Activated B cell treated with CpG ODN at 0.5 μM for 24 hours (primary cell): ENCODE data around the gene RAB11FIP4. TPM values are rescaled to one million over a fixed set of nuclear protein-coding genes. Genes with fewer than 3 reads are reported as not detected.

Source experiments
- ATAC-seq: fragments of 200-7000 bp; cut with Tn5 transposase; one replicate; pipeline ENCODE4 v1.10.0; 2021; ENCODE audit warnings: low read depth, mild to moderate bottlenecking, moderate library complexity
- CTCF ChIA-PET: fragments of 350-600 bp; sonication (Branson Sonifier 250); formaldehyde crosslinking; loops from one replicate; lab custom pipeline; 2021; ENCODE audit warnings: antibody characterized with exemption; lab: Charles Lee
- POLR2A ChIA-PET: fragments of 350-600 bp; sonication (Branson Sonifier 250); formaldehyde crosslinking; loops from one replicate; lab custom pipeline; 2021; ENCODE audit warnings: antibody characterized with exemption; lab: Charles Lee
- DNase-seq: peaks from one replicate; pipeline ENCODE4 v3.0.0; 2022
- H3K27ac Mint-ChIP-seq: one replicate; pipeline ENCODE4 v1.8.0; 2020; ENCODE audit warnings: mixed read lengths
- H3K27me3 Mint-ChIP-seq: one replicate; pipeline ENCODE4 v1.8.0; 2021; ENCODE audit warnings: mixed read lengths
- H3K36me3 Mint-ChIP-seq: one replicate; pipeline ENCODE4 v1.8.0; 2021; ENCODE audit warnings: low read depth, mixed read lengths
- H3K4me1 Mint-ChIP-seq: one replicate; pipeline ENCODE4 v1.8.0; 2021; ENCODE audit warnings: mixed read lengths
- H3K4me3 Mint-ChIP-seq: one replicate; pipeline ENCODE4 v1.8.0; 2020; ENCODE audit warnings: mild to moderate bottlenecking, mixed read lengths
- H3K9me3 Mint-ChIP-seq: one replicate; pipeline ENCODE4 v1.8.0; 2020; ENCODE audit warnings: mixed read lengths
- CTCF ChIP-seq: fragments of 200-600 bp; IDR thresholded peaks from one replicate; pipeline ENCODE4 v1.8.0; 2022; ENCODE audit warnings: antibody characterized with exemption, mild to moderate bottlenecking
- intact Hi-C: fragments of 100-400 bp; cut with micrococcal nuclease; formaldehyde crosslinking; loops from one replicate; pipeline ENCODE4 v1.15.1; 2024
- total RNA-seq: library from RNA; stranded (reverse); gene quantifications from 2 replicates; pipeline ENCODE4 v1.2.3, GENCODE V29; 2022

RAB11FIP4 gene
- total RNA-seq, 1 donor from 2014 or later, result 43.2 TPM

- no peak for ATAC-seq
- intact Hi-C loops, result loop anchor here (10.0 kb wide), 1 partner anchor 124 kb away; no protein-coding TSS in a partner anchor
- peaks cover 1% of the 10 kb centered on the region for H3K27me3 Mint-ChIP-seq
- ChIA-PET CTCF (interaction anchor here (6.7 kb wide), 1 partner anchor 281 kb away, joined by 63 read pairs; no protein-coding TSS in a partner anchor), POLR2A (interaction anchor here (0.6 to 3.7 kb wide), 6 partner anchors 11 to 327 kb away, joined by 3 to 24 read pairs (median 6); no protein-coding TSS in a partner anchor)
- H3K4me3 Mint-ChIP-seq, result peak overlapping the region; percentile 62
- peaks cover 28% of the 10 kb centered on the region for H3K4me1 Mint-ChIP-seq
- no peaks in the 10 kb centered on the region for H3K9me3 Mint-ChIP-seq
- H3K27ac Mint-ChIP-seq, result peak overlapping the region; percentile 35
- DNase-seq, result no peak
- no peak for TF ChIP-seq CTCF
- H3K36me3 Mint-ChIP-seq, result no peaks in the 10 kb centered on the region
Observed at GRCh38 chr17:31560616-31561235, 169.3 kb downstream of the RAB11FIP4 start.

GRCh38 chr17:31561469-31562375 lies 170.2 kb downstream of the RAB11FIP4 start:
- peak overlapping the region; percentile 45 for H3K4me3 Mint-ChIP-seq
- DNase-seq (no peak), ATAC-seq (no peak)
- ChIA-PET CTCF (interaction anchor here (6.7 kb wide), 1 partner anchor 280 kb away, joined by 63 read pairs; no protein-coding TSS in a partner anchor), POLR2A (interaction anchor here (0.7 kb wide), 1 partner anchor 562 kb away, joined by 3 read pairs; no protein-coding TSS in a partner anchor)
- TF ChIP-seq CTCF, result no peak
- peaks cover 1% of the 10 kb centered on the region for H3K27me3 Mint-ChIP-seq
- peaks cover 28% of the 10 kb centered on the region for H3K4me1 Mint-ChIP-seq
- no peaks in the 10 kb centered on the region for H3K9me3 Mint-ChIP-seq
- intact Hi-C loops, result loop anchor here (10.0 kb wide), 1 partner anchor 123 kb away; no protein-coding TSS in a partner anchor
- no peaks in the 10 kb centered on the region for H3K36me3 Mint-ChIP-seq
- peak overlapping the region; percentile 16 for H3K27ac Mint-ChIP-seq

- POLR2A ChIA-PET, result interaction anchor here (0.7 kb wide), 1 partner anchor 561 kb away, joined by 3 read pairs; no protein-coding TSS in a partner anchor
- TF ChIP-seq CTCF, result no peak
- peaks cover 30% of the 10 kb centered on the region for H3K4me1 Mint-ChIP-seq
- no peaks in the 10 kb centered on the region for H3K36me3 Mint-ChIP-seq
- ATAC-seq (no peak), DNase-seq (no peak)
- CTCF ChIA-PET, result interaction anchor here (6.7 kb wide), 1 partner anchor 280 kb away, joined by 63 read pairs; no protein-coding TSS in a partner anchor
- H3K27me3 Mint-ChIP-seq, result peaks cover 1% of the 10 kb centered on the region
- no peak overlapping the region for H3K4me3 Mint-ChIP-seq
- no peaks in the 10 kb centered on the region for H3K9me3 Mint-ChIP-seq
- intact Hi-C loops, result loop anchor here (10.0 kb wide), 1 partner anchor 122 kb away; no protein-coding TSS in a partner anchor
- no peak overlapping the region for H3K27ac Mint-ChIP-seq
Observed at GRCh38 chr17:31562376-31562840, 170.9 kb downstream of the RAB11FIP4 start.

- Mint-ChIP-seq H3K27ac (no peak overlapping the region), H3K27me3 (peaks cover 1% of the 10 kb centered on the region), H3K4me3 (no peak overlapping the region), H3K36me3 (no peaks in the 10 kb centered on the region), H3K4me1 (peaks cover 34% of the 10 kb centered on the region), H3K9me3 (no peaks in the 10 kb centered on the region)
- intact Hi-C loops, result loop anchor here (10.0 kb wide), 1 partner anchor 121 kb away; no protein-coding TSS in a partner anchor
- ATAC-seq, result no peak
- no peak for DNase-seq
- ChIA-PET CTCF (interaction anchor here (1.1 kb wide), 1 partner anchor 278 kb away, joined by 4 read pairs; no protein-coding TSS in a partner anchor), POLR2A (no interaction called here)
- TF ChIP-seq CTCF, result no peak
Observed at GRCh38 chr17:31564291-31564690, 172.8 kb downstream of the RAB11FIP4 start.
